HepG2 (cell line): ENCODE measurements around the gene TKFC. TPM values are rescaled to one million over a fixed set of nuclear protein-coding genes. Genes with fewer than 3 reads are reported as not detected.

Source experiments
- ATF1 ChIP-seq: IDR thresholded peaks from 2 replicates; pipeline ENCODE4 v1.6.1; 2016; ENCODE audit warnings: mild to moderate bottlenecking, control low read depth
- CBX2 ChIP-seq, 2 experiments: fragments of 200-600 bp in 1 of 2; sonication (generic); formaldehyde crosslinking in 1 of 2; IDR thresholded peaks; 2 replicates each; pipeline versions ENCODE4 v1.7.0 to v1.8.1; 2018 to 2022; ENCODE audit warnings: low read depth in 2 of 2, low read length in 1 of 2, mild to moderate bottlenecking in 1 of 2, missing genetic modification reagents in 1 of 2
- EZH2 ChIP-seq: conservative IDR thresholded peaks from 2 replicates; pipeline ENCODE4 v1.6.1; 2012; ENCODE audit warnings: mild to moderate bottlenecking, low read depth, low read length, moderate library complexity
- HNF4G ChIP-seq, 2 experiments: sonication (generic) in 1 of 2; formaldehyde crosslinking in 1 of 2; IDR thresholded peaks; 2 replicates each; pipeline versions ENCODE4 v1.4.0 to v1.6.1; 2011 to 2020; ENCODE audit warnings: borderline replicate concordance in 2 of 2, low read depth in 2 of 2, mild to moderate bottlenecking in 2 of 2, low read length in 1 of 2, missing genetic modification reagents in 1 of 2, moderate library complexity in 1 of 2
- NFKB2 ChIP-seq: sonication (generic); formaldehyde crosslinking; IDR thresholded peaks from 2 replicates; pipeline ENCODE4 v1.4.0; 2020; ENCODE audit warnings: missing genetic modification reagents, borderline replicate concordance
- PTBP1 ChIP-seq: fragments of 200-400 bp; formaldehyde crosslinking; IDR thresholded peaks from 2 replicates; pipeline ENCODE4 v1.6.1; 2018; ENCODE audit warnings: low read length, low read depth; ENCODE audit not compliant: poor library complexity, severe bottlenecking
- RARA ChIP-seq: IDR thresholded peaks from 2 replicates; pipeline ENCODE4 v1.6.1; 2016; ENCODE audit warnings: missing genetic modification reagents, missing compliant biosample characterization
- RFX5 ChIP-seq: IDR thresholded peaks from 2 replicates; pipeline ENCODE4 v1.6.1; 2011; ENCODE audit warnings: low read depth, low read length, improper control_type of control experiment
- ZFYVE20 ChIP-seq: sonication (generic); formaldehyde crosslinking; IDR thresholded peaks from 2 replicates; pipeline ENCODE4 v1.8.0; 2023; ENCODE audit warnings: low read depth, mild to moderate bottlenecking, moderate library complexity, missing genetic modification reagents, borderline replicate concordance
- ZNF274 ChIP-seq: sonication (generic); formaldehyde crosslinking; IDR thresholded peaks from 2 replicates; pipeline ENCODE4 v1.5.1; 2020; ENCODE audit warnings: mild to moderate bottlenecking, missing genetic modification reagents
- ZNF280B ChIP-seq: sonication (generic); formaldehyde crosslinking; IDR thresholded peaks from 2 replicates; pipeline ENCODE4 v1.5.0; 2020; ENCODE audit warnings: missing genetic modification reagents, mild to moderate bottlenecking, borderline replicate concordance
- ZNF549 ChIP-seq: sonication (generic); formaldehyde crosslinking; IDR thresholded peaks from 2 replicates; pipeline ENCODE4 v1.5.0; 2020; ENCODE audit warnings: missing genetic modification reagents
- ZSCAN20 ChIP-seq: sonication (generic); formaldehyde crosslinking; IDR thresholded peaks from 2 replicates; pipeline ENCODE4 v1.4.0; 2020; ENCODE audit warnings: missing genetic modification reagents, mild to moderate bottlenecking, borderline replicate concordance
- ZSCAN31 ChIP-seq: sonication (generic); formaldehyde crosslinking; IDR thresholded peaks from 2 replicates; pipeline ENCODE4 v1.5.0; 2020; ENCODE audit warnings: low read depth, mild to moderate bottlenecking, missing genetic modification reagents
- polyA plus RNA-seq, 8 experiments: library from polyadenylated mRNA; depleted of rRNA in 3 of 8; stranded (reverse) in 7 of 8; unstranded in 1 of 8; fragments of >200 nt; fragmentation: Illumina TruSeq in 4 of 8; extraction: Trizol in 4 of 8; gene quantifications; 2 replicates each; pipeline versions ENCODE4 v1.2.1 to v1.2.3, GENCODE V29; 2011 to 2016; ENCODE audit warnings: low read depth in 4 of 8, missing spikeins in 1 of 8, mixed read lengths in 1 of 8; ENCODE audit not compliant: insufficient read depth in 1 of 8
- total RNA-seq, 5 experiments: library from RNA; depleted of rRNA; stranded (reverse); fragments of >200 nt; fragmentation: Illumina TruSeq; extraction: Trizol; gene quantifications; 2 replicates each; pipeline ENCODE4 v1.2.3, GENCODE V29; 2016; ENCODE audit warnings: low read depth in 1 of 5
- TF ChIP-seq, protein P1 (sequence below): sonication (generic); formaldehyde crosslinking; IDR thresholded peaks from 2 replicates; pipeline ENCODE4 v1.5.0; 2020; ENCODE audit warnings: mild to moderate bottlenecking, missing genetic modification reagents
- TF ChIP-seq, protein P2 (sequence below): sonication (generic); formaldehyde crosslinking; IDR thresholded peaks from 2 replicates; pipeline ENCODE4 v1.4.0; 2020; ENCODE audit warnings: missing genetic modification reagents
- TF ChIP-seq, protein P3 (sequence below): sonication (generic); formaldehyde crosslinking; IDR thresholded peaks from 2 replicates; pipeline ENCODE4 v1.5.0; 2020; ENCODE audit warnings: mild to moderate bottlenecking, missing genetic modification reagents

TKFC gene
- total and polyA plus RNA-seq, 2 of the 13 experiments (the other 11 are each of a cell fraction or from before 2014, with no cell fraction given): 147 to 197 TPM

GRCh38 chr11:61334434-61335354, 1.7 kb downstream of the TKFC start (continued):
- TF ChIP-seq, protein P1, sequence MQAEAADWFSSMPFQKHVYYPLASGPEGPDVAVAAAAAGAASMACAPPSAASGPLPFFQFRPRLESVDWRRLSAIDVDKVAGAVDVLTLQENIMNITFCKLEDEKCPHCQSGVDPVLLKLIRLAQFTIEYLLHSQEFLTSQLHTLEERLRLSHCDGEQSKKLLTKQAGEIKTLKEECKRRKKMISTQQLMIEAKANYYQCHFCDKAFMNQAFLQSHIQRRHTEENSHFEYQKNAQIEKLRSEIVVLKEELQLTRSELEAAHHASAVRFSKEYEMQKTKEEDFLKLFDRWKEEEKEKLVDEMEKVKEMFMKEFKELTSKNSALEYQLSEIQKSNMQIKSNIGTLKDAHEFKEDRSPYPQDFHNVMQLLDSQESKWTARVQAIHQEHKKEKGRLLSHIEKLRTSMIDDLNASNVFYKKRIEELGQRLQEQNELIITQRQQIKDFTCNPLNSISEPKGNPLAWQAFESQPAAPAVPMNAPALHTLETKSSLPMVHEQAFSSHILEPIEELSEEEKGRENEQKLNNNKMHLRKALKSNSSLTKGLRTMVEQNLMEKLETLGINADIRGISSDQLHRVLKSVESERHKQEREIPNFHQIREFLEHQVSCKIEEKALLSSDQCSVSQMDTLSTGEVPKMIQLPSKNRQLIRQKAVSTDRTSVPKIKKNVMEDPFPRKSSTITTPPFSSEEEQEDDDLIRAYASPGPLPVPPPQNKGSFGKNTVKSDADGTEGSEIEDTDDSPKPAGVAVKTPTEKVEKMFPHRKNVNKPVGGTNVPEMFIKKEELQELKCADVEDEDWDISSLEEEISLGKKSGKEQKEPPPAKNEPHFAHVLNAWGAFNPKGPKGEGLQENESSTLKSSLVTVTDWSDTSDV (CRISPR knock-in tag): peak; percentile 33; the same call in 1 of the 2 replicates
- TF ChIP-seq ZSCAN20 (CRISPR knock-in tag) (no peak), HNF4G (IDR thresholded peaks at IDR 0.05; ENCODE audit: borderline replicate concordance, low read depth, low read length) (peak; percentile 94), HNF4G (CRISPR knock-in tag; IDR thresholded peaks at IDR 0.05; ENCODE audit: borderline replicate concordance, low read depth) (peak; percentile 80), CBX2 (IDR thresholded peaks at IDR 0.05; ENCODE audit: low read depth, low read length) (no peak), CBX2 (CRISPR knock-in tag; IDR thresholded peaks at IDR 0.05; ENCODE audit: low read depth) (no peak), EZH2 (no peak), ATF1 (CRISPR knock-in tag) (no peak), PTBP1 (no peak), NFKB2 (CRISPR knock-in tag) (no peak), ZFYVE20 (CRISPR knock-in tag) (no peak), RFX5 (no peak), RARA (CRISPR knock-in tag) (no peak; the same call in none of the 2 replicates), ZSCAN31 (no peak), ZNF274 (CRISPR knock-in tag) (peak; percentile 62; the same call in 1 of the 2 replicates), ZNF280B (peak; percentile 53; the same call in 1 of the 2 replicates), ZNF549 (no peak)
- TF ChIP-seq, protein P2, sequence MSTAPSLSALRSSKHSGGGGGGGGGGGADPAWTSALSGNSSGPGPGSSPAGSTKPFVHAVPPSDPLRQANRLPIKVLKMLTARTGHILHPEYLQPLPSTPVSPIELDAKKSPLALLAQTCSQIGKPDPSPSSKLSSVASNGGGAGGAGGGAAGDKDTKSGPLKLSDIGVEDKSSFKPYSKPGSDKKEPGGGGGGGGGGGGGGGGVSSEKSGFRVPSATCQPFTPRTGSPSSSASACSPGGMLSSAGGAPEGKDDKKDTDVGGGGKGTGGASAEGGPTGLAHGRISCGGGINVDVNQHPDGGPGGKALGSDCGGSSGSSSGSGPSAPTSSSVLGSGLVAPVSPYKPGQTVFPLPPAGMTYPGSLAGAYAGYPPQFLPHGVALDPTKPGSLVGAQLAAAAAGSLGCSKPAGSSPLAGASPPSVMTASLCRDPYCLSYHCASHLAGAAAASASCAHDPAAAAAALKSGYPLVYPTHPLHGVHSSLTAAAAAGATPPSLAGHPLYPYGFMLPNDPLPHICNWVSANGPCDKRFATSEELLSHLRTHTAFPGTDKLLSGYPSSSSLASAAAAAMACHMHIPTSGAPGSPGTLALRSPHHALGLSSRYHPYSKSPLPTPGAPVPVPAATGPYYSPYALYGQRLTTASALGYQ (CRISPR knock-in tag): no peak
- TF ChIP-seq, protein P3, sequence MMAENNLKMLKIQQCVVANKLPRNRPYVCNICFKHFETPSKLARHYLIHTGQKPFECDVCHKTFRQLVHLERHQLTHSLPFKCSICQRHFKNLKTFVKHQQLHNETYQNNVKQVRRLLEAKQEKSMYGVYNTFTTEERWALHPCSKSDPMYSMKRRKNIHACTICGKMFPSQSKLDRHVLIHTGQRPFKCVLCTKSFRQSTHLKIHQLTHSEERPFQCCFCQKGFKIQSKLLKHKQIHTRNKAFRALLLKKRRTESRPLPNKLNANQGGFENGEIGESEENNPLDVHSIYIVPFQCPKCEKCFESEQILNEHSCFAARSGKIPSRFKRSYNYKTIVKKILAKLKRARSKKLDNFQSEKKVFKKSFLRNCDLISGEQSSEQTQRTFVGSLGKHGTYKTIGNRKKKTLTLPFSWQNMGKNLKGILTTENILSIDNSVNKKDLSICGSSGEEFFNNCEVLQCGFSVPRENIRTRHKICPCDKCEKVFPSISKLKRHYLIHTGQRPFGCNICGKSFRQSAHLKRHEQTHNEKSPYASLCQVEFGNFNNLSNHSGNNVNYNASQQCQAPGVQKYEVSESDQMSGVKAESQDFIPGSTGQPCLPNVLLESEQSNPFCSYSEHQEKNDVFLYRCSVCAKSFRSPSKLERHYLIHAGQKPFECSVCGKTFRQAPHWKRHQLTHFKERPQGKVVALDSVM (CRISPR knock-in tag): no peak
